ENCODE measurements around the gene EML1. TPM values are rescaled to one million over a fixed set of nuclear protein-coding genes. Genes with fewer than 3 reads are reported as not detected.
"Not testable (repeated sequence)": the region's sequence is repeated elsewhere in the genome, so short reads cannot be mapped to it uniquely, and the experiment has no call there.

Gene EML1
- total RNA-seq, 1 experiment from 2014 or later = 11.8 TPM

DNA sequence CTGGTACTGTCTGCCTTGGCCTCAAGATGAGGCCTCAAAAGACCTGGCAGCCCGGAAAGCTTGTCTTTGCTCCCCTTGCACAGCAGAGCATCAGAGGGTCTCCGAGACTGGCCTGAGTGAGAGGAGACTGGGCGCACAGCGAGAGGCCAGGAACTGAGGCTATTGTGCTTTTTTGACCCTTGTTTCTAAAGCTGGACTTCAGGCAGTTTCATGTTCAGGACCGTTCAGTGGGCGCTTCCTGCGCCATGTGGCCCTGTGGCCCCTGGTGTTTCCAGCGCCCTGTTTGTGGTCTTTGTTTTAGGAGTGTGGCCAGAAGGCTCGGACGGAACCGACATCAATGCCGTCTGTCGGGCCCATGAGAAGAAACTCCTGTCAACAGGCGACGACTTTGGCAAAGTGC, 145.7 kb downstream of the EML1 start:
- H3K27me3 ChIP-seq = no peaks in the 10 kb centered on the region
- no peak overlapping the region for H3K4me3 ChIP-seq
- no peaks in the 10 kb centered on the region for H3K9me3 ChIP-seq
- no peak for DNase-seq
- H3K36me3 ChIP-seq = no peaks in the 10 kb centered on the region

DNA sequence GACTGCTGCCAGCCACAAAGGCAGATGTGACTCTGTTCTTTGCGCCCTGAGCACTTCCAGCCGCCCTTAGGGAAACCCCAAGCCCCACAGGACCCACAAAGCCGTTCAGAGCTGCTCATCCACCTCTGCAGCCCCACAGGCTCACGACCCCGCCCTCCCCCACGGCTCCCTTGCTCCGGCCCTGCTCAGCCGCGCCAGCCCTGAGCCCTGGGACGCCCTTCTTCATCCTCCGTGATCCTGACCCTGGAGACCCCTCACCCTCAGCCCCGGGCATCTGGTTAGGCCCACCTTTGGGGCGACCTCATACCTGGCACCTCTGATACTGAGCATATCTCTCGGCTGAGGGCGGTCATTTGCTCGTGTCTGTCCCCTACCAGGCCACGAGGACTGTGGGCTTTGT, 146.2 kb downstream of the EML1 start:
- H3K27me3 ChIP-seq = no peaks in the 10 kb centered on the region
- DNase-seq = no peak
- H3K36me3 ChIP-seq = no peaks in the 10 kb centered on the region

GRCh38 chr14:99940064-99940463, 146.9 kb downstream of the EML1 start:
- no peak overlapping the region for H3K4me3 ChIP-seq
- no peaks in the 10 kb centered on the region for H3K27me3 ChIP-seq
- no peaks in the 10 kb centered on the region for H3K36me3 ChIP-seq
- DNase-seq = no peak
- no peaks in the 10 kb centered on the region for H3K9me3 ChIP-seq

More for the DNA sequence above, 146.2 kb downstream of the EML1 start:
- Histone ChIP-seq H3K9me3 (no peaks in the 10 kb centered on the region), H3K4me3 (no peak overlapping the region)

- H3K9me3 ChIP-seq = no peaks in the 10 kb centered on the region
- DNase-seq = no peak
- H3K27me3 ChIP-seq = no peaks in the 10 kb centered on the region
- H3K4me3 ChIP-seq = no peak overlapping the region
- no peaks in the 10 kb centered on the region for H3K36me3 ChIP-seq
Measured at GRCh38 chr14:99941211-99941610, 148.0 kb downstream of the EML1 start.

DNA sequence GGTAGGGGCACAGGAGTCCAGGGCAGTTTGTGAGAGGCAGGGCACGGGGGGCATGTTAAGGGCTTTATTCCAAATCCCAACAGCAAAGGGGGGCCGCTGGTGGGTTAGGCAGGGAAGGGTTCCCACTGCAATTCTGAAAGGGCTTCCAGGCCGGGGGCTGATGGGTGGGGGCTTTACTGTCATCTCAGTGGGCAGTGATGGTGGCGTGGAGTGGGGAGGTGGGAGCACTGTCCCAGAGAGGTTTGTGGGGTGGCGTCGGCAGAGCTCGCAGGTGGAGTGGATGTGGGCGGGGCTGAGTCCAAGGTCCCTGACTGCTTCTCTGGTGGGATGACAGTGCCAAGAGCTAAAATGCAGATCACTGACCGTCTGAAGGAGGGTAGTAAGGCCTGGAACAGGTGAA, 150.4 kb downstream of the EML1 start:
- Histone ChIP-seq H3K9me3 (no peaks in the 10 kb centered on the region), H3K36me3 (no peaks in the 10 kb centered on the region), H3K4me3 (no peak overlapping the region), H3K27me3 (no peaks in the 10 kb centered on the region)
- no peak for DNase-seq

GRCh38 chr14:99944241-99944651, 151.0 kb downstream of the EML1 start:
- no peak for DNase-seq

GRCh38 chr14:99945732-99946651, 152.8 kb downstream of the EML1 start:
- no peaks in the 10 kb centered on the region for H3K27me3 ChIP-seq
- DNase-seq = no peak
- no peaks in the 10 kb centered on the region for H3K36me3 ChIP-seq
- no peaks in the 10 kb centered on the region for H3K9me3 ChIP-seq
- no peak overlapping the region for H3K4me3 ChIP-seq

More at GRCh38 chr14:99944241-99944651, 151.0 kb downstream of the EML1 start:
- H3K4me3 ChIP-seq = no peak overlapping the region
- no peaks in the 10 kb centered on the region for H3K27me3 ChIP-seq
- no peaks in the 10 kb centered on the region for H3K36me3 ChIP-seq
- H3K9me3 ChIP-seq = no peaks in the 10 kb centered on the region

GRCh38 chr14:99946652-99947489, 153.7 kb downstream of the EML1 start:
- Histone ChIP-seq H3K27me3 (no peaks in the 10 kb centered on the region), H3K9me3 (no peaks in the 10 kb centered on the region), H3K36me3 (no peaks in the 10 kb centered on the region), H3K4me3 (no peak overlapping the region)
- no peak for DNase-seq

- H3K4me3 ChIP-seq = no peak overlapping the region
- no peaks in the 10 kb centered on the region for H3K9me3 ChIP-seq
- DNase-seq = no peak
- no peaks in the 10 kb centered on the region for H3K27me3 ChIP-seq
- H3K36me3 ChIP-seq = no peaks in the 10 kb centered on the region
Measured at GRCh38 chr14:99947695-99948094, 154.5 kb downstream of the EML1 start.

DNA sequence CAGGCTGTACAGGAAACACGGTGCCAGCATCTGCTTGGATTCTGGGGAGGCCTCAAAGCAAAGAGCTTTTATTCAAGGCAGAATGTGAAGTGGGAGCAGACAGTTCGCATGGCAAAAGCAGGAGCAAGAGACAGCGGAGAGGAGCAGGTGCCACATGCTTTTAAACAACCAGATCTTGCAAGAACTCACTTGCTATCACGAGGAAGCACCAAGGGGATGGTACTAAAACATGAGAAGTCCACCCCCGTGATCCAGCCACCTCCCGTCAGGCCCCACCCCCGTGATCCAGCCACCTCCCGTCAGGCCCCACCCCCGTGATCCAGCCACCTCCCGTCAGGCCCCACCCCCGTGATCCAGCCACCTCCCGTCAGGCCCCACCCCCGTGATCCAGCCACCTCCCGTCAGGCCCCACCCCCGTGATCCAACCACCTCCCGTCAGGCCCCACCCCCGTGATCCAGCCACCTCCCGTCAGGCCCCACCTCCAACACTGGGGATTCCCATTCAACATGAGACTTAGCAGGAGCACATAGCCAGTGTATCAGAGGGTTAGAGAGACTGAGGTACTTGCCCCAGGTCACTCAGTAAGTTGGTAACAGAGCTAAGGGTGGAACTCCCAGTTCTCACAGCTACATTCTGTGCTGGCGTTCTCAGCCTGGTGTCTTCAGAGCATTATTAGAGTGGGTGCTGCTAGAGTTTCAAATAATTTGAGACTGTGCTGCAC, 156.0 kb downstream of the EML1 start:
- DNase-seq, H3K36me3 ChIP-seq, H3K4me3 ChIP-seq, H3K27me3 ChIP-seq, H3K9me3 ChIP-seq: not testable (repeated sequence)

DNA sequence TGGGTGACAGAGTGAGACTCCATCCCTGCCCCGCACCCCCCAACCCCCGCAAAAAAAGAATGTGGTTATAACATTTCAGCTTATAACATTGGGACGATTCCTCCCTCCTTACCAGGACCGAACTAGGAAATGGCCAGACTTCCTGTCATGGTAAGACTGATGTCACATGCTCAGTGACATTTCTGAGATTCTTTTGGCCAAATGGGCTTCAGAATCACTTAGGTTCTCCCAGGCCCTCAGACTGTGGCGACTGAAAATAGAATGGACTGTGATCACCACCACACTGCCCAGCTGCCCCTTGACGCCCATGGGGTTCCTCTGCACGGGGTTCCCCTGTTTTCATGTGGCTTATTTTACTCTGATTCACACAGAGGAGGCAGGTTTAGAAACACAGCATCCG, 157.0 kb downstream of the EML1 start:
- H3K4me3 ChIP-seq = no peak overlapping the region
- no peaks in the 10 kb centered on the region for H3K27me3 ChIP-seq
- DNase-seq = no peak
- no peaks in the 10 kb centered on the region for H3K9me3 ChIP-seq
- no peaks in the 10 kb centered on the region for H3K36me3 ChIP-seq

GRCh38 chr14:99951085-99951484, 157.9 kb downstream of the EML1 start:
- Histone ChIP-seq H3K4me3 (no peak overlapping the region), H3K36me3 (no peaks in the 10 kb centered on the region), H3K27me3 (no peaks in the 10 kb centered on the region), H3K9me3 (no peaks in the 10 kb centered on the region)
- DNase-seq = no peak

DNA sequence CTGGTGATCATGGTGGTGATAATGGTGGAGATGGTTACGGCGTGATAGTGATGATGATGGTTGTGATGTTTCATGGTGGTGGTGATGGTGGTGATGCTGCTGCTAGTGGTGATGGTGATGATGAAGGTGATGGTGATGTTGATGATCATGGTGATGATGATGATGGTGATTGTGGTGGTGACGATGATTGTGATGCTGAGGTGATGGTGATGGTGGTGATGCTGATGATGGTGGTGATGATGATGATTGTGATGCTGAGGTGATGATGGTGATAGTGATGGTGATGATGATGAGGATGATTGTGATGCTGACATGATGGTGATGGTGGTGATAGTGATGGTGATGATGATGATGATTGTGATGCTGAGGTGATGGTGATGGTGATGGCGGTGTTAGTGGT, 158.8 kb downstream of the EML1 start:
- H3K4me3 ChIP-seq = no peak overlapping the region
- no peaks in the 10 kb centered on the region for H3K36me3 ChIP-seq
- no peaks in the 10 kb centered on the region for H3K9me3 ChIP-seq
- no peaks in the 10 kb centered on the region for H3K27me3 ChIP-seq
- DNase-seq = no peak

GRCh38 chr14:99952453-99952852, 159.2 kb downstream of the EML1 start:
- no peak for DNase-seq
- H3K36me3 ChIP-seq = no peaks in the 10 kb centered on the region
- no peaks in the 10 kb centered on the region for H3K9me3 ChIP-seq
- no peaks in the 10 kb centered on the region for H3K27me3 ChIP-seq
- no peak overlapping the region for H3K4me3 ChIP-seq

- Histone ChIP-seq H3K27me3 (no peaks in the 10 kb centered on the region), H3K4me3 (no peak overlapping the region), H3K9me3 (no peaks in the 10 kb centered on the region), H3K36me3 (no peaks in the 10 kb centered on the region)
- no peak for DNase-seq
Measured at GRCh38 chr14:99955826-99956455, 162.7 kb downstream of the EML1 start.

- no peak for DNase-seq
- no peak overlapping the region for H3K4me3 ChIP-seq
- H3K27me3 ChIP-seq = no peaks in the 10 kb centered on the region
Measured at GRCh38 chr14:99958380-99958779, 165.2 kb downstream of the EML1 start.

More at GRCh38 chr14:99958380-99958779, 165.2 kb downstream of the EML1 start:
- H3K9me3 ChIP-seq = no peaks in the 10 kb centered on the region
- H3K36me3 ChIP-seq = no peaks in the 10 kb centered on the region
